ENCODE data around the gene CSGALNACT2.
"Not testable (repeated sequence)": the region's sequence is repeated elsewhere in the genome, so short reads cannot be mapped to it uniquely, and the experiment has no call there.

CSGALNACT2 gene

GRCh38 chr10:43141421-43141820 lies 3.2 kb downstream of the CSGALNACT2 start:
- no peak for DNase-seq (ENCODE audit: low read depth)

DNA sequence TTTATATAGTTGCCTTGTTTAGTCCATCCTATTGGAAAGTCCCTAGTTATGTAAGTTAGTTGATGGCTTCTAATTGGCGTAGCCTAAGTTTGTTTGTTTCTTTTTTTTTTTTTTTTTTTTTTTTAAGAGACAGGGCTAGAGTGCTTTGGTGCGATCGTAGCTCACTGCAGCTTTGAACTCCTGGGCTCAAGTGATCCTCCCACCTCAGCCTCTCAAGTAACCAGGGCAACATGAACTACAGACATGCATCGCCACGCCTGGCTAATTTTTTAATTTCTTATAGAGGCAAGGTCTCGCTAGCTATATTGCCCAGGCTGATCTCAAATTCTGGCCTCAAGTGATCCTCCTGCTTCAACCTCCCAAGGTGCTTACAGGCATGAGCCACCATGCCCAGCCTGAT lies 7.1 kb downstream of the CSGALNACT2 start:
- DNase-seq (ENCODE audit: low read depth): no peak

DNA sequence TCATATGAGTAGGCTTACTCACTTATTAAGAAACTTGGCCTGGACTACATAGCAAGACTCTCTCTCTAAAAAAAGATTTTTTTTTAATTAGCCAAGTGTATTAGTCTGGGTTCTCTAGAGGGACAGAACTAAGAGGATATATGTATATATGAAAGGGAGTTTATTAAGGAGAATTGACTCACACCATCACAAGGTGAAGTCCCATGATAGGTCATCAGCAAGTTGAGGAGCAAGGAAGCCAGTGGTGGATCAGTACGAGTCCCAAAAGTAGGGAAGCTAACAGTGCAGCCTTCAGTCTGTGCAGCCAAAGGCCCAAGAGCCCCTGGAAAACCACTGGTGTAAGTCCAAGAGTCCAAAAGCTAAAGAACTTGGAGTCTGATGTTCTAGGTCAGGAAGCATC lies 7.7 kb downstream of the CSGALNACT2 start:
- DNase-seq (ENCODE audit: low read depth): not testable (repeated sequence)

GRCh38 chr10:43151371-43151770 lies 13.1 kb downstream of the CSGALNACT2 start:
- no peak for DNase-seq (ENCODE audit: low read depth)

DNA sequence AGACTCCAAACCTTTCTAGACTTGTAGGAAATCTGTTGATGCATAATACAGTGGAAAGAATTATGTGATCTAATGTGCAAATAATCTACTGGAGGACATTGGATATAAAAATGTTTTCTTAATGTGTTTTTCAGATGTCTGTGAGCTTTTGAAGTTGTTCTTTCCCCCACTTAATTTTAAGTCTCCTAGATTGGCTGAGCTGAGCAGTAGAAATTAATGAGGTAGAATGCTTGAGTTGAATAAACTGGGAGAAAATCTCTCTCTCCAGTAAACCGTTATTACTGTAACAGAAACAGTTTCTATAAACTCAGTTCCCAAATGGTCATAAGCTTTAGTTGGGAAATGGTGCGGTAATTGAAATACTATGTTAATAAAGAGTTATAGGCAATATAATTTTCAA lies 15.7 kb downstream of the CSGALNACT2 start:
- DNase-seq (ENCODE audit: low read depth): no peak

GRCh38 chr10:43155221-43155620 lies 17.0 kb downstream of the CSGALNACT2 start:
- no peak for DNase-seq (ENCODE audit: low read depth)

- no peak for DNase-seq (ENCODE audit: low read depth)
These were observed 17.5 kb downstream of the CSGALNACT2 start for GRCh38 chr10:43155741-43156140.

GRCh38 chr10:43156590-43157341 lies 18.5 kb downstream of the CSGALNACT2 start:
- DNase-seq (ENCODE audit: low read depth): no peak

- no peak for DNase-seq (ENCODE audit: low read depth)
These were observed 20.4 kb downstream of the CSGALNACT2 start for GRCh38 chr10:43158636-43159035.

- DNase-seq (ENCODE audit: low read depth): peak; percentile 20
These were observed 22.0 kb downstream of the CSGALNACT2 start for GRCh38 chr10:43160046-43160920.

- DNase-seq (ENCODE audit: low read depth): no peak
These were observed 22.6 kb downstream of the CSGALNACT2 start for GRCh38 chr10:43160921-43161255.

GRCh38 chr10:43162604-43163003 lies 24.4 kb downstream of the CSGALNACT2 start:
- DNase-seq (ENCODE audit: low read depth): no peak

- no peak for DNase-seq (ENCODE audit: low read depth)
These were observed 28.1 kb downstream of the CSGALNACT2 start for GRCh38 chr10:43166207-43166879.

DNA sequence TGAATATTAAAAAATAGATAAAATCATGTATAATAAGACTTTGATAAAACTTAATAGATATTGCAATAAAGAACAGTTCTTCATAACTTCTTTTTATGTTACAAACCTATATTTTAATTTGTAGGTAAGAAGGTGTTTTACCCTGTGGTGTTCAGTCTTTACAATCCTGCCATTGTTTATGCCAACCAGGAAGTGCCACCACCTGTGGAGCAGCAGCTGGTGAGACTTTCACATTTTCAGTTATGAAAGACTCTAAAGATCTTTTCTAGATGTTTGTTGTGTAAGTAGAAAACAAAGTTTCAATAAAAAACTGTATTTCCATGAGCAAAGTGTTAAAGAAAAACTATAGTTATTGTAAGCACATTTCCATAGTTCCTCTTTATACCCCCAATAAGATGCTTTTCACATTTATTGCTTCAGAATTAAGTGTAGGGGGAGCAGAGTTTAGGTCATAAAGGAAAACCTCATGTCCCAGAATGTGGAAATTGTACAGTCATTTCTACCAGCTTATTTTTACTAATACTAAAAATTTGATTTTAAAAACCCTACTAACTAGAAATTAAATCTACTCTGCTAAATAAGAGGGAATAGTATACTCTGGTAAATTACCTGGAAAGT lies 28.7 kb downstream of the CSGALNACT2 start:
- DNase-seq (ENCODE audit: low read depth): no peak

GRCh38 chr10:43167498-43167889 lies 29.2 kb downstream of the CSGALNACT2 start:
- DNase-seq (ENCODE audit: low read depth): no peak

DNA sequence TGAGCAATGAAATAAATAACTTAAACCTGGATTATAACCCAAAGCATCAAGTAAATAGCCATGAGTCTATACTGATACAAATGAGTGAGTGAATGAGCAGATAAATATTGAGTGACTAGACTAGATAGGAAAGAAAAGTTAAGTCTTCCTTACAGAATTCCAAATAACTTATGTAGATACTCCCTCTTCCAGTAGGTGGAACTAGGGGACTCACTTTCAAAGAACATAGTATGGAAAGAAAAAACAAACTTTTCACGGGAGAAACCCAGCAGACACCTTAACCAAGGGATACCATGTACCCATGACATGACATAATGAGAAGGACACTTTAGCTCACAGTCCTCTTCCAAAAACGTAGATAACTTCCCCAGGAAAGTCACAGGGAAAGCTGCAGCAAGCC lies 32.2 kb downstream of the CSGALNACT2 start:
- DNase-seq (ENCODE audit: low read depth): no peak

DNA sequence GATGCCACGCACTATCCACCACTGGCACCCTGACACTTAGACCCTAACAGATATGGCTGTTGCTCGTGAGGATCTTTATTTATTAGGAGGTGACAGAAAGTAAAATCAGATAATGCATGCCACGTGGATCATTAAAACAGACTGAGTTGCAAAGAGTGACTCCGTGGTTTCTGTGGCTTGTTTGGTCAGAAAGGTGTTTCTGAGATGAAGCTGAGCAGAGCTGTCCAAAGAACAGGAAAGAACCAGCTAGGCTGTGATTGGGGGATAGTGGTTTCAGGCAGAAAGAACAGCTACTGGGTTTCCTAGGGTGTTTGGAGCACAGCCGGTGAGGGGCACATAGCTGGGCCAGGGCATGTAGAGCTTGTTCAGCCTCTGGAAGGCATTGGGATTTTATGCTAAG lies 34.4 kb downstream of the CSGALNACT2 start:
- DNase-seq (ENCODE audit: low read depth): no peak

DNA sequence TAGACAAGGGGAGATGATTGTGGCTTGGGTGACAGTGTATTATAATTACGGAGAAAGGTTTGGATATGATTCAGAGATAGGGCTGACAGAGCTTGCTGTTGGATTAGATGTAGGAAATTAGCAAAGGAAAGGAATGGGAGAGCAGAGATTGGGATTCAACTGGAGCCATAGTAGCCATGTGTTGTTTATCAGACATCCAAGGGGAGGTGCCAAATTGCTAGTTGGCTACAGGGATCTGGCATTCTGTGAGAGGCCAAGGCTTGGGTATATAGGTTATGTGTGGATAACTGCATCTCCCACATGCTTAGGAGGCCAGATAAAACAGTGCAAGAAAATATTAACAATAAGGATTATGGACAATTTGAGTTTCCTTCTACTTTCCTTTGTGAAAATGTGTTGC lies 34.9 kb downstream of the CSGALNACT2 start:
- DNase-seq (ENCODE audit: low read depth): no peak

- no peak for DNase-seq (ENCODE audit: low read depth)
These were observed 36.7 kb downstream of the CSGALNACT2 start for GRCh38 chr10:43174969-43175368.

DNA sequence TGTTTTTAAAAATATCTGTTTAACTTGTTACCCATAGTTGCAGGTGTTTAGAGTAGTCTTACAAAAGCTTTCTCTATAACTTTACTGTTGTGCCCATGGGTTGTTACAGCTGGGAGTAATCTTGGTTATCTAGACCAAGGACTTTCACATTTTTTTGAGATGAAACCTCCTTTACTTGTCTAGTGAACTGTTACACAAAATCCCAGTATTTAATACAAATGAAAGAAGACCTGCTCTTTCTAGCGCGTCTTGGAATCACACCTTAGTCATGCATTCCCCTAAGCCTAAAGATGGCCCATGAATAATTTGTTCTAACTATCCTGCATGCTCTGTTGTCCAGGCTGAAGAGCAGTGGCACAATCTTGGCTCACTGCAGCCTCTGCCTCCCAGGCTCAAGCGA lies 38.0 kb downstream of the CSGALNACT2 start:
- no peak for DNase-seq (ENCODE audit: low read depth)

- DNase-seq (ENCODE audit: low read depth): no peak
These were observed 39.4 kb downstream of the CSGALNACT2 start for GRCh38 chr10:43177595-43177994.

GRCh38 chr10:43181146-43181545 lies 42.9 kb downstream of the CSGALNACT2 start:
- no peak for DNase-seq (ENCODE audit: low read depth)

All from activated T-cell treated with anti-CD3 and anti-CD28 coated beads for 48 hours (primary cell).